H1 (cell line): ENCODE results near the gene TLX1. TPM values are rescaled to one million over a fixed set of nuclear protein-coding genes. Genes with fewer than 3 reads are reported as not detected.
"Not testable (repeated sequence)": the region's sequence is repeated elsewhere in the genome, so short reads cannot be mapped to it uniquely, and the experiment has no call there.

Experiments
- CTCF ChIA-PET: fragments of 300-600 bp; sonication (Branson Sonifier 250); formaldehyde crosslinking; loops from one replicate; lab custom pipeline; 2021; ENCODE audit not compliant: partially characterized antibody; lab: Charles Lee
- POLR2A ChIA-PET: fragments of 300-600 bp; sonication (Branson Sonifier 250); formaldehyde crosslinking; loops from one replicate; lab custom pipeline; 2021; ENCODE audit warnings: inconsistent platforms; ENCODE audit not compliant: partially characterized antibody; lab: Charles Lee
- DNase-seq, 2 experiments: peaks; one replicate each; pipeline versions ENCODE4 v3.0.0 to v3.0.0-alpha.2; 2010 to 2022; ENCODE audit warnings: low spot score in 2 of 2, low read depth in 1 of 2, mixed read lengths in 1 of 2
- FAIRE-seq: peaks from 2 replicates; lab custom pipeline; 2011; peaks lifted over from hg19 to GRCh38; lab: Jason Lieb, UNC
- H2AFZ ChIP-seq: 2 replicates; pipeline ENCODE4 v1.8.1; 2012; ENCODE audit warnings: low read length, inconsistent platforms
- H2AK5ac ChIP-seq: 2 replicates; pipeline ENCODE4 v1.6.1; 2013; ENCODE audit warnings: low read depth, low read length
- H2BK120ac ChIP-seq: replicated peaks from 2 replicates; pipeline ENCODE3; 2013; ENCODE audit warnings: low read depth, low read length, inconsistent platforms
- H2BK12ac ChIP-seq: 2 replicates; pipeline ENCODE4 v1.6.1; 2013; ENCODE audit warnings: low read depth, low read length
- H2BK15ac ChIP-seq: 2 replicates; pipeline ENCODE4 v1.6.1; 2013; ENCODE audit warnings: low read length
- H2BK20ac ChIP-seq: 2 replicates; pipeline ENCODE4 v1.6.1; 2013; ENCODE audit warnings: low read length
- H2BK5ac ChIP-seq: 2 replicates; pipeline ENCODE4 v1.6.1; 2013; ENCODE audit warnings: low read depth, low read length
- H3K14ac ChIP-seq: 2 replicates; pipeline ENCODE4 v1.6.1; 2013; ENCODE audit warnings: inconsistent platforms; ENCODE audit not compliant: insufficient read length
- H3K18ac ChIP-seq: 2 replicates; pipeline ENCODE4 v1.6.1; 2013; ENCODE audit warnings: low read length; ENCODE audit errors: extremely low read depth
- H3K23ac ChIP-seq: 2 replicates; pipeline ENCODE4 v1.6.1; 2013; ENCODE audit warnings: inconsistent platforms; ENCODE audit not compliant: insufficient read length
- H3K23me2 ChIP-seq: 2 replicates; pipeline ENCODE4 v1.6.1; 2013; ENCODE audit warnings: low read depth, low read length
- H3K27ac ChIP-seq: 2 replicates; pipeline ENCODE4 v1.6.1; 2011; ENCODE audit warnings: low read depth, low read length, inconsistent platforms
- H3K27me3 ChIP-seq, 4 experiments: replicated peaks in 1 of 4; 1 replicate in 1 of 4; 2 replicates in 3 of 4; pipeline versions ENCODE4 v1.6.1 to v1.8.1; 2011 to 2013; ENCODE audit warnings: low read length in 3 of 4, mild to moderate bottlenecking in 3 of 4, inconsistent platforms in 2 of 4, mixed read lengths in 2 of 4, moderate library complexity in 1 of 4; ENCODE audit not compliant: control insufficient read depth in 3 of 4, insufficient read depth in 3 of 4; ENCODE audit errors: extremely low read depth in 1 of 4
- H3K36me3 ChIP-seq, 4 experiments: 2 replicates each; pipeline versions ENCODE4 v1.6.1 to v1.8.1; 2011 to 2013; ENCODE audit warnings: mild to moderate bottlenecking in 4 of 4, low read length in 3 of 4, moderate library complexity in 2 of 4, control low read depth in 1 of 4, inconsistent platforms in 1 of 4; ENCODE audit not compliant: insufficient read depth in 4 of 4, control insufficient read depth in 2 of 4
- H3K4ac ChIP-seq: replicated peaks from 2 replicates; pipeline ENCODE3; 2013; ENCODE audit warnings: low read length, low read depth, mixed read lengths, inconsistent platforms; ENCODE audit not compliant: insufficient read length
- H3K4me1 ChIP-seq, 4 experiments: replicated peaks in 1 of 4; 1 replicate in 1 of 4; 2 replicates in 3 of 4; pipeline versions ENCODE4 v1.6.1 to v1.8.1; 2011 to 2013; ENCODE audit warnings: low read length in 3 of 4, inconsistent platforms in 2 of 4, mixed read lengths in 1 of 4; ENCODE audit not compliant: insufficient read depth in 4 of 4, control insufficient read depth in 3 of 4
- H3K4me2 ChIP-seq, 2 experiments: 2 replicates each; pipeline versions ENCODE4 v1.6.1 to v1.8.1; 2011 to 2013; ENCODE audit warnings: low read depth in 2 of 2, low read length in 2 of 2, control low read depth in 1 of 2, inconsistent platforms in 1 of 2, mild to moderate bottlenecking in 1 of 2; ENCODE audit not compliant: insufficient read depth in 1 of 2
- H3K4me3 ChIP-seq, 4 experiments: fragments of 200-600, 300-600 bp in 1 of 4; sonication (generic), shearing (Covaris generic), sonication (Bioruptor Twin) in 1 of 4; 2 replicates each; pipeline versions ENCODE4 v1.5.1 to v1.8.1; 2011 to 2016; ENCODE audit warnings: low read length in 4 of 4, low read depth in 3 of 4, control low read depth in 2 of 4, inconsistent platforms in 2 of 4, mild to moderate bottlenecking in 2 of 4, mixed read lengths in 1 of 4, moderate library complexity in 1 of 4; ENCODE audit not compliant: insufficient read depth in 2 of 4; ENCODE audit errors: extremely low read depth in 1 of 4
- H3K56ac ChIP-seq: replicated peaks from 2 replicates; pipeline ENCODE3; 2013; ENCODE audit warnings: low read depth, mild to moderate bottlenecking, mixed read lengths, low read length, inconsistent platforms; ENCODE audit not compliant: insufficient read length
- H3K79me1 ChIP-seq: 2 replicates; pipeline ENCODE4 v1.6.1; 2013; ENCODE audit warnings: low read depth, low read length, control low read depth
- H3K79me2 ChIP-seq, 2 experiments: 2 replicates each; pipeline versions ENCODE4 v1.6.1 to v1.8.1; 2012 to 2013; ENCODE audit warnings: low read length in 2 of 2, mild to moderate bottlenecking in 2 of 2, inconsistent platforms in 1 of 2; ENCODE audit not compliant: insufficient read depth in 2 of 2, control insufficient read depth in 1 of 2
- H3K9ac ChIP-seq, 4 experiments: replicated peaks in 1 of 4; 1 replicate in 1 of 4; 2 replicates in 3 of 4; pipeline versions ENCODE4 v1.6.1 to v1.8.1; 2011 to 2013; ENCODE audit warnings: low read depth in 3 of 4, low read length in 3 of 4, control low read depth in 2 of 4, mild to moderate bottlenecking in 2 of 4, moderate library complexity in 2 of 4, inconsistent platforms in 1 of 4; ENCODE audit errors: extremely low read depth in 1 of 4
- H3K9me3 ChIP-seq, 2 experiments: 2 replicates each; pipeline versions ENCODE4 v1.6.1 to v1.8.1; 2012 to 2013; ENCODE audit warnings: mild to moderate bottlenecking in 2 of 2, moderate library complexity in 2 of 2, control low read depth in 1 of 2, inconsistent platforms in 1 of 2, low read depth in 1 of 2, low read length in 1 of 2, mixed read lengths in 1 of 2; ENCODE audit not compliant: insufficient read depth in 2 of 2
- H4K20me1 ChIP-seq, 2 experiments: replicated peaks in 1 of 2; 2 replicates each; pipeline versions ENCODE3 to v1.8.1; 2011 to 2013; ENCODE audit warnings: inconsistent platforms in 2 of 2, low read length in 2 of 2, mild to moderate bottlenecking in 1 of 2; ENCODE audit not compliant: insufficient read depth in 2 of 2, control insufficient read depth in 1 of 2
- H4K5ac ChIP-seq: 2 replicates; pipeline ENCODE4 v1.6.1; 2013; ENCODE audit warnings: low read length, low read depth, mixed read lengths, inconsistent platforms; ENCODE audit not compliant: insufficient read length
- H4K8ac ChIP-seq: 2 replicates; pipeline ENCODE4 v1.8.0; 2013; ENCODE audit warnings: mild to moderate bottlenecking, moderate library complexity, low read length, inconsistent platforms; ENCODE audit not compliant: insufficient read depth; ENCODE audit errors: extremely low read depth
- H4K91ac ChIP-seq: replicated peaks from 2 replicates; pipeline ENCODE3; 2013; ENCODE audit warnings: low read length, mixed read lengths, inconsistent platforms; ENCODE audit not compliant: insufficient read length
- WGBS, 2 experiments: shearing (Covaris generic) in 1 of 2; methylation state at CpG; one replicate each; pipeline versions ENCODE4 v1.1.6 to v1.1.7; 2013 to 2015; ENCODE audit warnings: low lambda C conversion rate in 2 of 2, mixed read lengths in 2 of 2, inconsistent platforms in 1 of 2, low coverage in 1 of 2, missing lambda C conversion rate in 1 of 2; ENCODE audit not compliant: insufficient replicate concordance in 2 of 2, insufficient coverage in 1 of 2, insufficient read length in 1 of 2; ENCODE audit errors: extremely low coverage in 1 of 2, missing lambda C conversion rate in 1 of 2; 5-methylcytosine and 5-hydroxymethylcytosine counted together
- polyA plus RNA-seq, 7 experiments: library from polyadenylated mRNA; depleted of rRNA in 3 of 7; stranded (reverse) in 5 of 7; unstranded in 2 of 7; fragments of >200 nt in 5 of 7; fragments of 200-250 nt in 2 of 7; gene quantifications; 1 replicate in 5 of 7; 2 replicates in 1 of 7; 4 replicates in 1 of 7; pipeline versions ENCODE4 v1.2.1 to v1.2.3, GENCODE V29; 2011 to 2013; ENCODE audit warnings: missing spikeins in 2 of 7, mixed read lengths in 2 of 7
- total RNA-seq: library from RNA; stranded (reverse); fragmentation: NEBNext Ultra II Directional; extraction: Animal tissue kit (Norgen Biotek cat#: 25700); gene quantifications from 2 replicates; pipeline ENCODE4 v1.2.1, GENCODE V29; 2021

TLX1 gene
- total and polyA plus RNA-seq, 2 of the 8 experiments (the other 6 are each of a cell fraction or from before 2014, with no cell fraction given) = not detected

- H3K18ac ChIP-seq, H2BK20ac ChIP-seq, H3K27ac ChIP-seq, H3K56ac ChIP-seq, H2AFZ ChIP-seq, H4K5ac ChIP-seq, DNase-seq, H3K79me1 ChIP-seq, H4K91ac ChIP-seq, H2BK12ac ChIP-seq, H3K9me3 ChIP-seq, H3K9ac ChIP-seq, H3K23ac ChIP-seq, H3K4me2 ChIP-seq, H3K4ac ChIP-seq, H4K20me1 ChIP-seq, H3K14ac ChIP-seq, H4K8ac ChIP-seq, H3K4me3 ChIP-seq, H3K23me2 ChIP-seq, H3K79me2 ChIP-seq, H3K36me3 ChIP-seq, H2BK120ac ChIP-seq, H3K4me1 ChIP-seq, FAIRE-seq, POLR2A ChIA-PET, H2BK15ac ChIP-seq, H2BK5ac ChIP-seq, H2AK5ac ChIP-seq: not testable (repeated sequence)
- 90% methylated on average over 5 of the region's 5 CpGs; no CpG with 5 or more reads in 1 of the 2 experiments for WGBS, 2 experiments
- CTCF ChIA-PET = interaction anchor here (0.7 to 5.9 kb wide), 8 partner anchors 13 to 416 kb away, joined by 3 to 39 read pairs (median 3); no protein-coding TSS in a partner anchor
- H3K27me3 ChIP-seq = peaks cover 5 to 33% (median 23%) of the 10 kb centered on the region in 4 experiments
Measured at GRCh38 chr10:101154506-101154905, 23.4 kb downstream of the TLX1 start.
